ENCODE data around the gene DEPDC5.

DNA sequence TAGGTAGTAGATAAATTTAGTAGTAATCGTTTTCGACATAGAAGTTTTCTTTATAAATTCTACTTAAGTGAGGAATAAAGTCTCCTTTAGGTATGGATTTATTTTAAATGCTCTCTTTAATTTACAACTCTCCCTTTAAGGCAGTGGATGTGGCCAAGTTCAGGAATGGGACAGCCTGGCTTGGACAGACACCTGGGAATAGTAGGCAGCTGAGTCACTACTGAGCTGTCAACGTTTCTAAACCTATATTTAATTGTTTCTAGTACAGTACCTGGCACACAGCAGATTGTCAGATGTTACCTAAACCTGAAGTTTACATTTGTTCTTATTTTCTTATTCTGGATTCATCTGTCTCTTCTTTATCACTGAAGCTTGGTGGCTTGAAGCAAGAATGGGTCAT lies 85.1 kb downstream of the DEPDC5 start:
- TF ChIP-seq SUZ12 (IDR thresholded peaks at IDR 0.05; ENCODE audit: extremely low read depth, insufficient read depth, insufficient read length) (no peak), ZNF274 (IDR thresholded peaks at IDR 0.05; ENCODE audit: low read depth, low read length) (no peak), YY1 (IDR thresholded peaks at IDR 0.05; ENCODE audit: insufficient read depth, insufficient read length) (no peak)

All from NT2/D1 (cell line).